Hematopoietic multipotent progenitor cell treated with erythropoietin and hydrocortisone succinate and interleukin-3 and kit ligand, for 17 days (in vitro differentiated cells): Measurements from ENCODE around the gene NTSR2.

Experiments
- DNase-seq: peaks from one replicate; pipeline ENCODE4 v3.0.0-alpha.2; 2015; ENCODE audit warnings: low spot score

Gene NTSR2

GRCh38 chr2:11669454-11670291, at the start of gene NTSR2:
TSS of gene NTSR2 (minus strand) at chr2:11670195. CDS start at chr2:11670129, 66 bp downstream.
- DNase-seq, result no peak

- no peak for DNase-seq
Measured at GRCh38 chr2:11719230-11719977, 49.4 kb upstream of the NTSR2 start.

- DNase-seq, result no peak
Measured at GRCh38 chr2:11718606-11719005, 48.6 kb upstream of the NTSR2 start.

GRCh38 chr2:11717623-11718022, 47.6 kb upstream of the NTSR2 start:
- no peak for DNase-seq

GRCh38 chr2:11716689-11717321, 46.8 kb upstream of the NTSR2 start:
- no peak for DNase-seq

- no peak for DNase-seq
Measured at GRCh38 chr2:11715987-11716652, 46.1 kb upstream of the NTSR2 start.

GRCh38 chr2:11713815-11714214, 43.8 kb upstream of the NTSR2 start:
- no peak for DNase-seq

GRCh38 chr2:11712866-11713265, 42.9 kb upstream of the NTSR2 start:
- no peak for DNase-seq

- DNase-seq, result no peak
Measured at GRCh38 chr2:11711751-11712150, 41.8 kb upstream of the NTSR2 start.

- no peak for DNase-seq
Measured at GRCh38 chr2:11711354-11711716, 41.3 kb upstream of the NTSR2 start.

GRCh38 chr2:11710632-11711353, 40.8 kb upstream of the NTSR2 start:
- DNase-seq, result no peak

GRCh38 chr2:11710210-11710609, 40.2 kb upstream of the NTSR2 start:
- DNase-seq, result no peak

- no peak for DNase-seq
Measured at GRCh38 chr2:11709293-11709692, 39.3 kb upstream of the NTSR2 start.

- DNase-seq, result no peak
Measured at GRCh38 chr2:11708106-11708505, 38.1 kb upstream of the NTSR2 start.

GRCh38 chr2:11705711-11706110, 35.7 kb upstream of the NTSR2 start:
- DNase-seq, result no peak

GRCh38 chr2:11705063-11705462, 35.1 kb upstream of the NTSR2 start:
- no peak for DNase-seq

- DNase-seq, result no peak
Measured at GRCh38 chr2:11703700-11704099, 33.7 kb upstream of the NTSR2 start.

- no peak for DNase-seq
Measured at GRCh38 chr2:11702946-11703345, 33.0 kb upstream of the NTSR2 start.

GRCh38 chr2:11701751-11702301, 31.8 kb upstream of the NTSR2 start:
- no peak for DNase-seq

GRCh38 chr2:11701206-11701605, 31.2 kb upstream of the NTSR2 start:
- DNase-seq, result no peak
